ENCODE measurements around the gene NTM. TPM values are rescaled to one million over a fixed set of nuclear protein-coding genes. Genes with fewer than 3 reads are reported as not detected.

The NTM gene
- total RNA-seq, 4 donors from 2014 or later, result 3.6 to 11.8 (median 7.8) TPM

DNA sequence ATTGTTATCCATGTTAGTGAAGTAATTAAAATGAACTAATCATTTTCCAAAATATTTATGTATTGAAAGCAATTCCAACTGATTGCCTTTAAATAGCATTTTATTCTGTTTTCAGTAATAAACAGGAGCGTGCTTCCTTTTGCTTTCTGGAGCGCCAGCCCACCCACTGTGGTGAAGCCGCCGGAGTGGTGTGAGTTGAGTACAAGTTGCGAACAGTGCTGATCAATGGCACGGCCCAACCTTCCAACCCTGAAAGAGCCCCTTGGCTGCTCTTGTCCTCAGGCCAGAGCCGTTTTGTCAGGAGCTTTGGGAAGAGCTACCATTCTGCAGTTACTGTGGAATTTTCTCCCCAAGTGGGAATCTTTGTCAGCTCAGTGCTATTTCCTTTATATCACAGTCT lies 42.8 kb downstream of the NTM start:
- H3K27me3 ChIP-seq, result no peaks in the 10 kb centered on the region
- H3K36me3 ChIP-seq, result no peaks in the 10 kb centered on the region
- WGBS, 2 donors (ENCODE audit: low coverage in 1 of 2), result 72 to 100% methylated on average over 1 to 4 of the region's 7 CpGs
- H3K4me3 ChIP-seq, result no peak overlapping the region
- no peak overlapping the region for H3K27ac ChIP-seq
- no peak for ATAC-seq
- TF ChIP-seq POLR2A (IDR thresholded peaks at IDR 0.05), result no peak
- TF ChIP-seq CTCF (IDR thresholded peaks at IDR 0.05), result no peak
- no peak for TF ChIP-seq EP300 (IDR thresholded peaks at IDR 0.05)
- no peak for TF ChIP-seq POLR2AphosphoS5 (IDR thresholded peaks at IDR 0.05)
- H3K9me3 ChIP-seq, result no peaks in the 10 kb centered on the region
- no peaks in the 10 kb centered on the region for H3K4me1 ChIP-seq

DNA sequence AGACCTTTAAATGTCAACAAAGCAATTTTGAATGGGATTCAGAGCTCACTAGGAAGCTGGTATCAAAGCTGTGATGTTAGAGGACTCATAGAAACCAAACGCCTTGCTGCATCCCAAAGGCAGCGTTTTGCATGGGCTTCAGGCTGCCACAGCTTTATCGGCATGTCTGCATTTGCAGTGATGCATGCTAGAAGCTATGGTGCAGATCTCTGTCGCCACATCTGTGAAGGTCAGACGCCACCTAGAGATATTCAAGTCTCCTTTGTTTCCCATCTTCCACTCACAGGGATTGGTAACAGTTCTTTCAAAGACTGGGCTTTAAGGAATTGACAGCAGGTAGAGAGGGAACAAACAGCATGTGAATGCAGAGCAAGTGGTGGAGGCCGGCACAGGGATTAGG lies 47.8 kb downstream of the NTM start:
- no peak for ATAC-seq
- WGBS, 2 donors (ENCODE audit: low coverage in 1 of 2), result 77 to 80% methylated on average over 2 to 6 of the region's 6 CpGs
- no peaks in the 10 kb centered on the region for H3K9me3 ChIP-seq
- no peaks in the 10 kb centered on the region for H3K4me1 ChIP-seq
- H3K27me3 ChIP-seq, result no peaks in the 10 kb centered on the region
- no peak for TF ChIP-seq CTCF (IDR thresholded peaks at IDR 0.05)
- TF ChIP-seq POLR2AphosphoS5 (IDR thresholded peaks at IDR 0.05), result no peak
- no peak for TF ChIP-seq POLR2A (IDR thresholded peaks at IDR 0.05)
- no peak for TF ChIP-seq EP300 (IDR thresholded peaks at IDR 0.05)
- no peak overlapping the region for H3K27ac ChIP-seq
- H3K36me3 ChIP-seq, result no peaks in the 10 kb centered on the region
- H3K4me3 ChIP-seq, result no peak overlapping the region

DNA sequence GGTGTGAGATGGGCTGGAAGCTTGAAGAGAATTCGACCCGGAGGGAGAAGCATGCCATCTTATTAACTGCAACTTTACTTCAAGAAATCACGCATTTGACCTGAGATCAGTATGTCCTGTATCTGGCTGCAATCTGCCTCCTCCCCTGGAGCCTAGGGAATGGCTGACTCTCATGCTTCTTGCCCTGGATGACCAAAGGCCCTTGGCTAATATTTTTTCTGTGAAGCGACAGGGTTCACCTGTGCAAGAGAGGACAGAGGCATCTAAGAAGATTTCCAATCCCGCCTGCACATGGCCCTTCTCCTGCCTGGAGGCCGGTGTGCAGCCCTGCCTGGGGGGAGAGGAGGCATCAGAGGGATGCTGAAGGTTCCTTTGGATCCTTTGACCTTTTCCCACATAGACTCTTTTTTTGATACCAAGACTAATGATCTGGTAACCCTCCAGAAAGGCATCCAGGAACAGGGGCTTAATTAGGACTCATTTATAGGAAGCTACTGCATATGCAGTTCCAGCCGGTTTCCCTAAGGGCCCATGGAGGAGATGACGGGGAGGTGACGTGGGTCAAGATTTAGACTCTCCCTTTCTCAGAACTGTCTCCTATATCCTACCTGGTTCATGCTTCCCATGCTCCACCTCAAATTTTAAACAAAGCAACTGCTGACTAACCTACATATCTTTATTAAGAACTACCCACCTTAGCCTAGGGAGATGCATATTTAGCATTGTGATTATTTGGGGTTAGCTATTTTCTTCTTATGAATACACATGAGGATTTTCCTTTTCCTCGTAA lies 50.8 kb downstream of the NTM start:
- H3K27me3 ChIP-seq, result no peaks in the 10 kb centered on the region
- H3K4me3 ChIP-seq, result no peak overlapping the region
- ATAC-seq, result no peak
- no peak overlapping the region for H3K27ac ChIP-seq
- no peaks in the 10 kb centered on the region for H3K9me3 ChIP-seq
- no peaks in the 10 kb centered on the region for H3K36me3 ChIP-seq
- H3K4me1 ChIP-seq, result no peaks in the 10 kb centered on the region
- 89 to 90% methylated on average over 8 to 10 of the region's 10 CpGs for whole genome bisulfite sequencing, 2 donors (ENCODE audit: low coverage in 1 of 2)
- no peak for TF ChIP-seq EP300 (IDR thresholded peaks at IDR 0.05)
- no peak for TF ChIP-seq POLR2A (IDR thresholded peaks at IDR 0.05)
- TF ChIP-seq POLR2AphosphoS5 (IDR thresholded peaks at IDR 0.05), result no peak
- TF ChIP-seq CTCF (IDR thresholded peaks at IDR 0.05), result no peak

DNA sequence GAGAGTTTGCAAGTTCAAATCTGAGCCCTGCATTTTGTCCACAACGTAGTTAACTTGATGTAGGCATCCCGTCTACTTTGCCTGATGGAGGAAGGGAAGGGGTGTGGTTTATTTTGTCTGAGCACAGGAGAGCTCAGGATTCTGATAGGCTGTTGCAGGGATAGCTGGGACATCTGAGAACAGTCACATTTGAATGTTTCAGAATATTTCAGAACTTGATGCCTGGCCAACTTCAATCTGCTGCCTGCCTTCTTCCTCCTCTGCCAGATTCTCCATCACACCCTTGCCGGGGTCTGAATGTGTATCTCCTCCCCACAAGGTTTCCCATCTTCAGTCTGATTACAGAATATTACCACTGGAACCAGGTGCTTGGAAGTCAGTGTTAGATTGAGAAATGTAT lies 51.6 kb downstream of the NTM start:
- ATAC-seq, result no peak
- H3K9me3 ChIP-seq, result no peaks in the 10 kb centered on the region
- H3K27me3 ChIP-seq, result no peaks in the 10 kb centered on the region
- no peak overlapping the region for H3K4me3 ChIP-seq
- H3K27ac ChIP-seq, result no peak overlapping the region
- H3K36me3 ChIP-seq, result no peaks in the 10 kb centered on the region
- no peaks in the 10 kb centered on the region for H3K4me1 ChIP-seq
- WGBS, 2 donors (ENCODE audit: low coverage in 1 of 2), result 39 to 51% methylated on average over 3 of the region's 3 CpGs
- TF ChIP-seq EP300 (IDR thresholded peaks at IDR 0.05), result no peak
- TF ChIP-seq CTCF (IDR thresholded peaks at IDR 0.05), result no peak
- no peak for TF ChIP-seq POLR2A (IDR thresholded peaks at IDR 0.05)
- TF ChIP-seq POLR2AphosphoS5 (IDR thresholded peaks at IDR 0.05), result no peak

DNA sequence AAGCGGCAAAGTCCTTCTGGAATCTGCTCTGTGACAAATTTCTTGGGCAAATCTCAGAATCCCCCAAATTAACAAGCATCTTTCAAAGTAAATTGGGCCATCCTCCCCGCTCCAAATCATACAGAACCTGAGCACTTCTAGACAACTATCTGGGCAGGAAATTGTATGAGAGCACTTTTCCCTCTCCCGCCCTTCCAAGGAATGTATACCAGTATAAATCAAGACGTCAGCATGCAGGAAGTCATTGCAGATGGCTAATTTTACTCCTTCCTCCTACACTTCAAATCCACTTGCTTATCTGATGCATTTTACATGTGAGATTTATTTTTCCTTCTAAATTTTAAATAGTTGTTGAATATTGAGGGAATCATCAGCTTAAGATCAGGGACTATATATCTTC lies 52.1 kb downstream of the NTM start:
- 28 to 36% methylated on average over 4 of the region's 4 CpGs for WGBS, 2 donors (ENCODE audit: low coverage in 1 of 2)
- no peaks in the 10 kb centered on the region for H3K36me3 ChIP-seq
- TF ChIP-seq POLR2AphosphoS5 (IDR thresholded peaks at IDR 0.05) (no peak), POLR2A (IDR thresholded peaks at IDR 0.05) (no peak), CTCF (IDR thresholded peaks at IDR 0.05) (no peak), EP300 (IDR thresholded peaks at IDR 0.05) (no peak)
- H3K9me3 ChIP-seq, result no peaks in the 10 kb centered on the region
- no peaks in the 10 kb centered on the region for H3K27me3 ChIP-seq
- no peak overlapping the region for H3K27ac ChIP-seq
- H3K4me3 ChIP-seq, result no peak overlapping the region
- no peaks in the 10 kb centered on the region for H3K4me1 ChIP-seq
- no peak for ATAC-seq
